K562 (cell line): Measurements from ENCODE around the gene PTPN1. TPM values are rescaled to one million over a fixed set of nuclear protein-coding genes. Genes with fewer than 3 reads are reported as not detected.

ENCODE experiments used
- DPF2 ChIP-seq: fragments of 450-650 bp; IDR thresholded peaks from 2 replicates; pipeline ENCODE4 v1.6.1; 2016
- JUND ChIP-seq, 2 experiments: IDR thresholded peaks; 2 replicates in 1 of 2; 3 replicates in 1 of 2; pipeline ENCODE4 v1.6.1; 2011; ENCODE audit warnings: borderline replicate concordance in 2 of 2, low read depth in 2 of 2, low read length in 2 of 2, improper control_type of control experiment in 1 of 2, missing biosample characterization in 1 of 2, missing genetic modification characterization in 1 of 2, missing genetic modification reagents in 1 of 2
- KLF13 ChIP-seq: fragments of 450-650 bp; IDR thresholded peaks from 2 replicates; pipeline ENCODE4 v1.6.1; 2016; ENCODE audit warnings: missing genetic modification characterization, low read depth, mild to moderate bottlenecking, missing compliant biosample characterization, moderate library complexity, borderline replicate concordance
- PHF8 ChIP-seq: fragments of 200-600 bp; sonication (generic); IDR thresholded peaks from 2 replicates; pipeline ENCODE4 v1.6.1; 2012; ENCODE audit warnings: mixed run types, mild to moderate bottlenecking, inconsistent platforms, low read length, moderate library complexity, borderline replicate concordance
- PHTF2 ChIP-seq: fragments of 250-450 bp; sonication (Bioruptor Pico); IDR thresholded peaks from 2 replicates; pipeline ENCODE4 v1.5.0; 2021; ENCODE audit warnings: mild to moderate bottlenecking
- YY1 ChIP-seq, 3 experiments: IDR thresholded peaks; 2 replicates each; pipeline ENCODE4 v1.6.1; 2011; ENCODE audit warnings: low read length in 2 of 3, mild to moderate bottlenecking in 2 of 3, moderate library complexity in 2 of 3, borderline replicate concordance in 1 of 3, control low read depth in 1 of 3, low read depth in 1 of 3; ENCODE audit not compliant: insufficient read depth in 3 of 3, insufficient replicate concordance in 2 of 3, control insufficient read depth in 1 of 3, insufficient read length in 1 of 3; ENCODE audit errors: extremely low read depth in 1 of 3
- ZNF696 ChIP-seq: fragments of 250-450 bp; sonication (Bioruptor Pico); conservative IDR thresholded peaks from 2 replicates; pipeline ENCODE4 v1.4.0; 2020; ENCODE audit warnings: mild to moderate bottlenecking, moderate library complexity
- ZNF699 ChIP-seq: fragments of 250-450 bp; sonication (Bioruptor Pico); IDR thresholded peaks from 2 replicates; pipeline ENCODE4 v1.8.0; 2021; ENCODE audit warnings: mild to moderate bottlenecking, moderate library complexity; ENCODE audit not compliant: insufficient replicate concordance
- ZNF717 ChIP-seq: fragments of 250-450 bp; sonication (Bioruptor Pico); IDR thresholded peaks from 2 replicates; pipeline ENCODE4 v1.5.0; 2021
- polyA plus RNA-seq, 8 experiments: library from polyadenylated mRNA; depleted of rRNA in 4 of 8; stranded (reverse) in 5 of 8; unstranded in 3 of 8; fragments of >200 nt; fragmentation: Nextera tagmentation in 2 of 8; fragmentation: Illumina TruSeq in 1 of 8; extraction: Ambion mirVana in 2 of 8; extraction: Trizol in 1 of 8; gene quantifications; 2 replicates each; pipeline versions ENCODE4 v1.2.1 to v1.2.3, GENCODE V29; 2011 to 2014; ENCODE audit warnings: inconsistent platforms in 1 of 8, missing spikeins in 1 of 8
- total RNA-seq, 7 experiments: library from RNA; depleted of rRNA in 6 of 7; stranded (reverse); fragments of >200 nt in 6 of 7; fragmentation: Illumina TruSeq in 2 of 7; extraction: Trizol in 2 of 7; gene quantifications; 2 replicates each; pipeline versions ENCODE4 v1.2.1 to v1.2.3, GENCODE V29; 2011 to 2021; ENCODE audit warnings: low replicate concordance in 1 of 7
- TF ChIP-seq, protein P1 (sequence below): fragments of 450-650 bp; formaldehyde crosslinking; IDR thresholded peaks from 2 replicates; pipeline ENCODE4 v1.4.0; 2020; ENCODE audit warnings: mild to moderate bottlenecking, moderate library complexity

PTPN1 gene
- total and polyA plus RNA-seq, 9 of the 15 experiments (the other 6 are each of a cell fraction or from before 2014, with no cell fraction given) = 11.0 to 85.3 (median 54.0) TPM

- TF ChIP-seq, protein P1, sequence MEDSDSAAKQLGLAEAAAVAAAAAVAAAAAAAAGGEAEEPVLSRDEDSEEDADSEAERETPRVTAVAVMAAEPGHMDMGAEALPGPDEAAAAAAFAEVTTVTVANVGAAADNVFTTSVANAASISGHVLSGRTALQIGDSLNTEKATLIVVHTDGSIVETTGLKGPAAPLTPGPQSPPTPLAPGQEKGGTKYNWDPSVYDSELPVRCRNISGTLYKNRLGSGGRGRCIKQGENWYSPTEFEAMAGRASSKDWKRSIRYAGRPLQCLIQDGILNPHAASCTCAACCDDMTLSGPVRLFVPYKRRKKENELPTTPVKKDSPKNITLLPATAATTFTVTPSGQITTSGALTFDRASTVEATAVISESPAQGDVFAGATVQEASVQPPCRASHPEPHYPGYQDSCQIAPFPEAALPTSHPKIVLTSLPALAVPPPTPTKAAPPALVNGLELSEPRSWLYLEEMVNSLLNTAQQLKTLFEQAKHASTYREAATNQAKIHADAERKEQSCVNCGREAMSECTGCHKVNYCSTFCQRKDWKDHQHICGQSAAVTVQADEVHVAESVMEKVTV = no peak
- no peak for TF ChIP-seq DPF2
- no peak for TF ChIP-seq JUND (IDR thresholded peaks at IDR 0.05; ENCODE audit: borderline replicate concordance, low read depth, low read length)
- no peak for TF ChIP-seq JUND (tag; IDR thresholded peaks at IDR 0.05; ENCODE audit: borderline replicate concordance, low read depth, low read length)
- TF ChIP-seq PHF8 = no peak
- no peak for TF ChIP-seq ZNF696
- no peak for TF ChIP-seq KLF13 (tag)
- TF ChIP-seq PHTF2 (CRISPR knock-in tag) = no peak
- no peak for TF ChIP-seq ZNF717 (CRISPR knock-in tag)
- TF ChIP-seq ZNF699 (CRISPR knock-in tag) = no peak
- no peak for TF ChIP-seq YY1 (IDR thresholded peaks at IDR 0.05; ENCODE audit: borderline replicate concordance in 1 of 3, control insufficient read depth in 1 of 3, extremely low read depth in 1 of 3, insufficient read depth in 3 of 3, insufficient read length in 1 of 3, insufficient replicate concordance in 2 of 3, low read depth in 1 of 3, low read length in 2 of 3)
These were observed 105.2 kb downstream of the PTPN1 start (continued) for GRCh38 chr20:50615407-50615806.
